ENCODE results near the gene TENT5C. TPM values are rescaled to one million over a fixed set of nuclear protein-coding genes. Genes with fewer than 3 reads are reported as not detected.

TENT5C gene
- total and polyA plus RNA-seq, 9 of the 15 experiments (the other 6 are each of a cell fraction or from before 2014, with no cell fraction given), result 1.8 to 7.7 (median 4.0) TPM

GRCh38 chr1:117673405-117673804 lies 67.6 kb downstream of the TENT5C start (continued):
- TF ChIP-seq POLR2G (IDR thresholded peaks at IDR 0.05; ENCODE audit: low read depth, low read length) (no peak), ZFP36 (IDR thresholded peaks at IDR 0.05; ENCODE audit: low read depth, low read length, partially characterized antibody) (peak; percentile 84), CBFA2T3 (IDR thresholded peaks at IDR 0.05) (peak; percentile 42), BRD4 (IDR thresholded peaks at IDR 0.05) (no peak), ZNF24 (IDR thresholded peaks at IDR 0.05) (0 out of 2 replicates have a peak, but pooled peaks have one; percentile 12), CBFA2T2 (conservative IDR thresholded peaks at IDR 0.05) (peak; percentile 25), ZBTB43 (CRISPR knock-in tag; IDR thresholded peaks at IDR 0.05) (no peak), SAFB (IDR thresholded peaks at IDR 0.05; ENCODE audit: borderline replicate concordance, low read depth, low read length) (no peak), SMAD3 (CRISPR knock-in tag; conservative IDR thresholded peaks at IDR 0.05) (no peak), RBM25 (IDR thresholded peaks at IDR 0.05; ENCODE audit: low read depth, low read length, severe bottlenecking) (peak; percentile 98), HINFP (tag; conservative IDR thresholded peaks at IDR 0.05; ENCODE audit: low read depth) (no peak), ATF3 (IDR thresholded peaks at IDR 0.05) (0 out of 2 replicates have a peak, but pooled peaks have one; percentile 20), ATF3 (CRISPR knock-in tag; conservative IDR thresholded peaks at IDR 0.05) (no peak), BCOR (IDR thresholded peaks at IDR 0.05) (peak; percentile 82), FUS (optimal IDR thresholded peaks at IDR 0.05; ENCODE audit: low read depth, low read length) (no peak), HDAC1 (IDR thresholded peaks at IDR 0.05) (peak in 1 of 2 experiments; percentile 28; a peak in 1 of 4 replicates), HES1 (IDR thresholded peaks at IDR 0.05; ENCODE audit: low read depth) (no peak), BMI1 (IDR thresholded peaks at IDR 0.05; ENCODE audit: low read length) (no peak), BDP1 (IDR thresholded peaks at IDR 0.05; ENCODE audit: insufficient read depth, insufficient read length) (no peak), CREB5 (CRISPR knock-in tag; IDR thresholded peaks at IDR 0.05) (no peak), MAFK (IDR thresholded peaks at IDR 0.05; ENCODE audit: low read length) (no peak), ARHGAP35 (IDR thresholded peaks at IDR 0.05; ENCODE audit: partially characterized antibody) (no peak), CC2D1A (IDR thresholded peaks at IDR 0.05) (no peak)

Measured in K562 (cell line).